T-helper 17 cell (primary cell): ENCODE results near the gene COX7A1. TPM values are rescaled to one million over a fixed set of nuclear protein-coding genes. Genes with fewer than 3 reads are reported as not detected.
A peak's percentile ranks its signal among the peaks of the same experiment; 100 is the strongest.

ENCODE experiments used
- ATAC-seq: fragments of 150-1000 bp; cut with Tn5 transposase; 2 replicates; pipeline ENCODE4 v1.10.0; 2021; ENCODE audit warnings: mild to moderate bottlenecking, moderate library complexity
- DNase-seq, 3 donors: peaks; one replicate each; pipeline versions ENCODE4 v3.0.0 to v3.0.0-alpha.2; 2020 to 2021
- H3K9me3 ChIP-seq: one replicate; pipeline ENCODE4 v1.7.0; 2013; ENCODE audit warnings: low read length, mild to moderate bottlenecking; ENCODE audit not compliant: control insufficient read depth, poor library complexity, severe bottlenecking
- H3K27ac Mint-ChIP-seq: one replicate; pipeline ENCODE4 v1.8.0; 2022; ENCODE audit warnings: mild to moderate bottlenecking, moderate library complexity, mixed read lengths
- H3K27me3 Mint-ChIP-seq: one replicate; pipeline ENCODE4 v1.8.0; 2022; ENCODE audit warnings: mixed read lengths
- H3K36me3 Mint-ChIP-seq: one replicate; pipeline ENCODE4 v1.8.0; 2022; ENCODE audit warnings: low read depth, mixed read lengths
- H3K4me1 Mint-ChIP-seq: one replicate; pipeline ENCODE4 v1.8.0; 2022; ENCODE audit warnings: mild to moderate bottlenecking, mixed read lengths
- H3K4me3 Mint-ChIP-seq: one replicate; pipeline ENCODE4 v1.8.0; 2022; ENCODE audit warnings: mild to moderate bottlenecking, moderate library complexity, mixed read lengths
- total RNA-seq, 4 donors: library from RNA in 2 of 4; stranded (reverse) in 2 of 4; gene quantifications; one replicate each; pipeline ENCODE4 v1.2.3 and lab custom pipeline; 2022 to 2026

The COX7A1 gene
- total RNA-seq, 2 donors from 2014 or later = not detected

DNA sequence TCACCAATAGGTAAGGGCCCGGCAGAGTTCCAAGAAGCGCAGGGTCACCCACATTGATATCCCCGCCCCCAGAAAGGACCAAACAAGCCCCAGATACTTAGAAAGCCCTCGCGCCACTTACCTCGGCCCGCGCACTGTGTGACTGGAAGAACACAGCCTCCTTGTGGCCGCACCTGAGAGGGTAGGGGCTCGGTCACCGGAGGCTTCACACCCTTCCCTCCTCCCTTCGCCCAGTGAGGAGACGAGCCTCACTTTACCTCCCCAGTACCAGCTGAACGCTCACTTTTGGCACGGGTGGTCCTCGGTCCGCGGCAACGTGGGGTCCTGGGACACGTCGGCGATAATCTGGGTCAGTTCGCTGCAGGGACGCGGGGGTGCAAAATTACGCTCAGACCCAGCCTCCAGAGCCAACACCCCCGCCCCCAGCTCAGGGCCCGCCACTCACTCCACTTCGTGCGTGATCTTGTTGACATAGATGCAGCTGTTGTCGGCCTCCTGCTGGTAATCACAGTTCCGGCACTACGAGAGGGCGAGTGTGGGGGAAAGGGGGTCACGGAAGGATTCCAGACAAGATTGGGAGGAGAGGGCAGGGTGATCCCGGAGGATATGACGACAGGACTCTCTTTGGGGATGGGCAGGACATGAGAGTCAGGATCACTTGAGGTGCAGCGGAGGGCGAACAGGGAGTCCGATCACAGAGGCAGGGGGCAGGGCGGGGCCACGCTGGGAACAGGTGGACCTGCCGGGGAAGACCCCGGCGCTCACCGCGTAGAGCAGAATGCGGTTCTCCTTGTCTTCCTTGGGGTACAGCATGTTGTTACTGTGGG, 38.1 kb downstream of the COX7A1 start:
- peak overlapping the region; percentile 95 for H3K4me3 Mint-ChIP-seq
- H3K36me3 Mint-ChIP-seq = peaks cover 6% of the 10 kb centered on the region
- ATAC-seq (no peak), DNase-seq (peak in 1 of 3 donors; percentile 26)
- no peaks in the 10 kb centered on the region for H3K9me3 ChIP-seq
- H3K27ac Mint-ChIP-seq = peak overlapping the region; percentile 95
- H3K27me3 Mint-ChIP-seq = no peaks in the 10 kb centered on the region
- peaks cover 34% of the 10 kb centered on the region for H3K4me1 Mint-ChIP-seq

DNA sequence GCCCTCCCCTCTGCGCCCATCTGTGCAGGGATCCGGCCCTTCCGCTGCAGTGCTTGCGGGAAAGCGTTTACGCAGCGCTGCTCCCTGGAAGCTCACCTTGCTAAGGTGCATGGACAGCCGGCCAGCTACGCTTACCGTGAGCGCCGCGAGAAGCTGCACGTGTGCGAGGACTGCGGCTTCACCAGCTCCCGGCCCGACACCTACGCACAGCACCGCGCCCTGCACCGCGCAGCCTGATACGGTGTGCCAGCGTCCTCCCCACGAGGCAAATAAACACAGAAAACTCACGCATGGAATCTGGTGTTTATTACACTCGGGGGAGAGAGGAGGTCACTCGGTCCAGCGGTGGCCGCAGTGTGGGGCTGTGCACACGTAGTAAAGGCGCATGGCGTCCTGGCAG, 38.8 kb downstream of the COX7A1 start:
- Mint-ChIP-seq H3K4me1 (peaks cover 31% of the 10 kb centered on the region), H3K27me3 (no peaks in the 10 kb centered on the region), H3K27ac (peak overlapping the region; percentile 95), H3K4me3 (peak overlapping the region; percentile 95), H3K36me3 (peaks cover 6% of the 10 kb centered on the region)
- ATAC-seq (no peak), DNase-seq (no peak)
- no peaks in the 10 kb centered on the region for H3K9me3 ChIP-seq

DNA sequence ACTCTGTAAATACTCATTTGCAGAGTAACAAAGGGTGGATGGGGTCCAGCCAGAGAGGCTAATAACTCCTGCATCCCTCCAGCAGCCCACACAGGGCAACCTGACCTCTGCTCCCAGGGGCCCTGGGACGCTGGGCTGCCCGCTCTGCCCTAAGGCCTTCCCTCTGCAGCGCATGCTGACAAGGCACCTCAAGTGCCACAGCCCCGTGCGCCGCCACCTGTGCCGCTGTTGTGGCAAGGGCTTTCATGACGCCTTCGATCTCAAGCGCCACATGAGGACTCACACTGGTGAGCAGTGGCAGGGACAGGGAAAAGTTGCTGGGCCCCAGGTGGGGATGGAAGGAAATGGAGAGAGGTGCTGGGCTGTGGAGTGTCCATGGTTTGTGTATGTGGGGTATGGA, 39.6 kb downstream of the COX7A1 start:
- Mint-ChIP-seq H3K4me3 (peak overlapping the region; percentile 95), H3K27me3 (no peaks in the 10 kb centered on the region), H3K4me1 (peaks cover 28% of the 10 kb centered on the region), H3K27ac (no peak overlapping the region), H3K36me3 (peaks cover 4% of the 10 kb centered on the region)
- no peaks in the 10 kb centered on the region for H3K9me3 ChIP-seq
- ATAC-seq = no peak
- DNase-seq = no peak

DNA sequence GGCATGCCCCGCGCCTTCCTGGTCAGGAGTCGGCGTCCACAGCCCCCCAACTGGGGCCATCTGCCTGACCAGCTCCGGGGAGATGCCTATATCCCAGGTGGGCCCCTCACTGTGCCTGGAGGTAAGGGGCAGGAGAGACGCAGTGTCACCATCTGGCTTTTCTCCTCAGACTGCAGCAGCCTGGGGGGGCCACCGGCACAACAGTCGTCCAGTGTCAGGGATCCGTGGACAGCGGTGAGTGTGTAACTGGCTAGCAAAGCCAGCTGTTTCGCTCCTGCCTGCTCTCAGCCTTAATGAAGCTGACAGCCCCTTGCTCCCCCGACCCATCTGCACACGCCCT, 41.1 kb downstream of the COX7A1 start:
- ATAC-seq (no peak), DNase-seq (no peak)
- H3K9me3 ChIP-seq = no peaks in the 10 kb centered on the region
- Mint-ChIP-seq H3K27ac (no peak overlapping the region), H3K4me3 (no peak overlapping the region), H3K4me1 (peaks cover 24% of the 10 kb centered on the region), H3K36me3 (peaks cover 6% of the 10 kb centered on the region), H3K27me3 (no peaks in the 10 kb centered on the region)

DNA sequence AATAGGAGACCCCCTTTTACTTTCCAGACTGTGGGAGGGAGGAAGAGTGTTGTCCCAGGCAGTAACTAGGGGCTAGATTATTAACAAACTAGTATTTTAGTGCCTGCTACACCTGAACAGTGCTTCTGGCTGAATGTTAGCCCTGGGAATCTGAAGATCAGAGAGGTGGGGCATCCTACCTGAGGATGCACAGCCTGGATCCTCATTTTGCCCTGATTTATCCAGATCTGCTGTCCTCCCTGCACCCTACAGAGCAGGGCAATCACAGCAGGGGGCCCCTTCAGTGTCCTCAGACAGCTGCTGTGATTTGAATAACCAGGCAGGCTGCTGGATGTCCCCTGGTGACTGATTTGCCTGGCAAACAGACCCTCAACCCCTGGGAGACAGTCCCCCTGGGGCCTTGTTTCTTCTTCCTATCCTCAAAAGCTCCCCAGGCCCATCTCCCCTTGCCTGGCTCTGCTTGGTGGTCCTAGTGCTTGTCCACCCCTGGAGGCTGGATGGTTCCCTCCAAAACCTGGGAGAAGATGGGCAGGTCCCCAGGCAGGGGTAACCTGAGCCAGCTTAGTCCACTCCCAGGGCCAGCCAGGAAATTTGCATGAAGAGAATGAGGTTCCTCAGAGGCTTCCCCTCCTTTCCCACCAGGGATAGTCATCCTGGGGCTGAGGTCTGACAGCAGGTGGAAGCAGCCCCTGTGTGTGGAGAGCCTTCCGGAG, 41.6 kb downstream of the COX7A1 start, which contains the start of gene OVOL3:
OVOL3 (plus strand) TSS at position 657 of the 713 bp plus-strand sequence. CDS start 60 bp downstream, outside the sequence.
- ATAC-seq (no peak), DNase-seq (no peak)
- H3K4me1 Mint-ChIP-seq = peaks cover 21% of the 10 kb centered on the region
- H3K27ac Mint-ChIP-seq = no peak within 1 kb of the TSS
- H3K4me3 Mint-ChIP-seq = no peak within 1 kb of the TSS
- H3K36me3 Mint-ChIP-seq = peaks cover 6% of the 10 kb centered on the region
- H3K9me3 ChIP-seq = no peaks in the 10 kb centered on the region
- no peaks in the 10 kb centered on the region for H3K27me3 Mint-ChIP-seq

DNA sequence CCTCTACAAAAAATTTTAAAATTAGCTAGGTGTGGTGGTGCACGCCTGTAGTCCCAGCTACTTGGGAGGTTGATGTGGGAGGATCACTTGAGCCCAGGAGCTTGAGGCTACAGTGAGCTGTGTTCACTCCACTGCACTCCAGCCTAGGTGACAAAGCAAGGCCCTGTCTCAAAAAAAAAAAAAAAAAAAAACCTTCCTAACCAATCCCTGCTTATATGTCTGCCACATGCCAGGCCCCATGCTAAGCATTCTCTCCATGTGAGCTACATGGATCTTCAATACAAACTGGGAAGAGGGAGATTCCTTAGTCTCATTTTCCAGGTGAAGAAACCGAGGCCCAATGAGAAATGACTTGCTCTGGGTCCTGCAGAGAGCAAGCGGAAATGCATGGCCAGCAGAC, 43.6 kb downstream of the COX7A1 start:
- H3K9me3 ChIP-seq = no peaks in the 10 kb centered on the region
- peaks cover 6% of the 10 kb centered on the region for H3K36me3 Mint-ChIP-seq
- H3K27ac Mint-ChIP-seq = no peak overlapping the region
- no peaks in the 10 kb centered on the region for H3K27me3 Mint-ChIP-seq
- no peak for ATAC-seq
- peaks cover 7% of the 10 kb centered on the region for H3K4me1 Mint-ChIP-seq
- no peak overlapping the region for H3K4me3 Mint-ChIP-seq
- no peak for DNase-seq

DNA sequence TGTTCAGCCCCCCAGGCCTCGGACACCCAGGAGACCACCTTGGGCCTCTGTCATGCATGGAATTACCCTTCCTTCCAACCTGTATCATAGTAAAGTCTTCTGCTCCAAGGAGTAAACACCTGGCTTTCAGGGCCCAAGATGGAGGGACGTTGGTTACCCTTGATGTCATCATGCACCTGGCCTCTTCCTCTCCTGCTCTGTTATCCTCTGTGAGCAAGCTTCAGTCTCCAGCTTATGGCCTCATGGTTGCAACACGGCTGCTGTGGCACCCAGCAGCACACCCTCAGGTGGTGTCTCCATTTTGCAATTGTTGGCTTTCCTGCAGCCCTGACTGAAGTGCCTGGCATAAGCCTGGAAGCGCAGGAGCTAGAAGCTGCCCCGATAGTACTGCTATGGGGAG, 45.3 kb downstream of the COX7A1 start:
- DNase-seq (no peak), ATAC-seq (no peak)
- no peaks in the 10 kb centered on the region for H3K9me3 ChIP-seq
- Mint-ChIP-seq H3K36me3 (peaks cover 2% of the 10 kb centered on the region), H3K4me1 (peaks cover 2% of the 10 kb centered on the region), H3K27ac (no peak overlapping the region), H3K27me3 (no peaks in the 10 kb centered on the region), H3K4me3 (no peak overlapping the region)

DNA sequence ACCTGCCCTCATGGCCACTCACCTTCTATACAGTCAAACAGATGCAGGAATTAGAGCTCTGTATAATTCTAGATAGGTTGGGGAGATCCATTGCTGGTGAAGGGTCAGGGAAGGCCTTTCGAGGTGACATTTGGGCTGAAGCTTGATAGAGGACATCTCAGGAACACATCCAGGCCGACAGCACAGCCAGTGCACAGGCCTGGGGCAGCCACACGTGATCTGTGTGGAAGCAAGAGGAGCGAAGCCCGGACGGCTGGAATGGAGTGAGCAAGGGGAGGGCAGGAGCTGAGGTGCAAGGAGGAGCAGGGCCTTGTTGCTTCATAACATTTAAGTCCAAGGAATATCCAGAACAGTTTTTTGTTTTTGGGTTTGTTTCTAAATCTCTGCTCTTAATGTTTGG, 45.8 kb downstream of the COX7A1 start:
- Mint-ChIP-seq H3K27me3 (no peaks in the 10 kb centered on the region), H3K27ac (no peak overlapping the region), H3K4me1 (peaks cover 2% of the 10 kb centered on the region), H3K36me3 (peaks cover 2% of the 10 kb centered on the region), H3K4me3 (no peak overlapping the region)
- ATAC-seq = no peak
- H3K9me3 ChIP-seq = no peaks in the 10 kb centered on the region
- DNase-seq = no peak

DNA sequence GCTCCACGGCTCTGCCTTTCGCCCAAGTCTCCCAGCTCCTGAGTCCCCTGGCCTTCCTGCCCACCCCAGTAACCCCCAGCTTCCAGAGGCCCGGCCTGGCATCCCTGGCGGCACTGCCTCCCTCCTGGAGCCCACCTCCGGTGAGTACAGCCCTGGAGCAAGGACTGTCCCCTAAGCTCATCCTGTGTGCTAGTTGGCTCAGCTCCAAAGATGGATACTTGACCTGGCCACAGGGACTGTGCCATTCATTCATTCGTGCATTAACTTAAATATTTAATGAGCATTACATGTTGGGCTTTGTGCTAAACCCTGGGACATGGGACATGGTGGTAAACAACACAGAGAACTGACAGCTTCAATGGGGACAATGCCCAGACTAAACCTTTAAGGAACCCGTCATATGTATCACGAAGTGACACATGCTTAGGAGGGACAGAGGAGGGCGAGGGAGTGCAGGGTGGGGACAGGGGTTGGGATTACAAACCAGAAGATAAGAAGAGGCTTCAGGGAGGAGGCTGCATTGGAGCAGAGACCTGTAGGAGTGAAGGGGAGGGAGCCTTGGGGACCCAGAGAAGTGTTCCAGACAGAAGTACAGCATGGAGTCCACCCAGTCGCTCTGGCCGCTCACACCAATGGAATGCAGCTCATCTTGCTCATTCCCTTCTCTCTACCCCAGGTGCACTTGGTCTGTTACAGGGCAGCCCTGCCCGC, 48.2 kb downstream of the COX7A1 start:
- peak overlapping the region; percentile 62 for H3K27ac Mint-ChIP-seq
- H3K27me3 Mint-ChIP-seq = no peaks in the 10 kb centered on the region
- ATAC-seq (no peak), DNase-seq (no peak)
- no peak overlapping the region for H3K4me3 Mint-ChIP-seq
- peaks cover 2% of the 10 kb centered on the region for H3K4me1 Mint-ChIP-seq
- H3K9me3 ChIP-seq = no peaks in the 10 kb centered on the region
- H3K36me3 Mint-ChIP-seq = peaks cover 2% of the 10 kb centered on the region

DNA sequence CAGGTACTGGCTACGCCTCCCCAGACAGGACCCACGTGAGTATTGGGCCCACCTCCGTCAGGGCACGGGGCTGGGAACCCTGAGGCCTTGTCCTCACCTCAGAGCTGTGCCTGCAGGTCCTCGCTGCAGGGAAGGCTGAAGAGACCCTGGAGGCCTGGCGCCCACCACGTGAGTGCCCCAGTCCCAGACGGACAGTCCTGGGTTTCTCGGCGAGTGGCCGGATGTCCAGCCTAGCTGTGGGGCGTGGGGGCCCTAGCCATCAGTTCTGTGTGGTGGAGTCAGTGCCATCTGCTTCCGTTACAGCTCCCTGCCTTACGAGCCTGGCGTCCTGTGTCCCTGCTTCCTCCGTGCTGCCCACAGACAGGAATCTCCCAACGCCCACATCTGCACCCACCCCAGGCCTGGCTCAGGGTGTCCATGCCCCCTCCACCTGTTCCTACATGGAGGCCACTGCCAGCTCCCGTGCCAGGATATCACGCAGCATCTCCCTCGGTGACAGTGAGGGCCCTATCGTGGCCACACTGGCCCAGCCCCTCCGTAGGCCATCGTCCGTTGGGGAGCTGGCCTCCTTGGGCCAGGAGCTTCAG, 49.1 kb downstream of the COX7A1 start:
- Mint-ChIP-seq H3K4me3 (no peak overlapping the region), H3K27ac (peak overlapping the region; percentile 62), H3K27me3 (no peaks in the 10 kb centered on the region), H3K36me3 (peaks cover 2% of the 10 kb centered on the region), H3K4me1 (peaks cover 4% of the 10 kb centered on the region)
- no peaks in the 10 kb centered on the region for H3K9me3 ChIP-seq
- no peak for DNase-seq
- no peak for ATAC-seq

DNA sequence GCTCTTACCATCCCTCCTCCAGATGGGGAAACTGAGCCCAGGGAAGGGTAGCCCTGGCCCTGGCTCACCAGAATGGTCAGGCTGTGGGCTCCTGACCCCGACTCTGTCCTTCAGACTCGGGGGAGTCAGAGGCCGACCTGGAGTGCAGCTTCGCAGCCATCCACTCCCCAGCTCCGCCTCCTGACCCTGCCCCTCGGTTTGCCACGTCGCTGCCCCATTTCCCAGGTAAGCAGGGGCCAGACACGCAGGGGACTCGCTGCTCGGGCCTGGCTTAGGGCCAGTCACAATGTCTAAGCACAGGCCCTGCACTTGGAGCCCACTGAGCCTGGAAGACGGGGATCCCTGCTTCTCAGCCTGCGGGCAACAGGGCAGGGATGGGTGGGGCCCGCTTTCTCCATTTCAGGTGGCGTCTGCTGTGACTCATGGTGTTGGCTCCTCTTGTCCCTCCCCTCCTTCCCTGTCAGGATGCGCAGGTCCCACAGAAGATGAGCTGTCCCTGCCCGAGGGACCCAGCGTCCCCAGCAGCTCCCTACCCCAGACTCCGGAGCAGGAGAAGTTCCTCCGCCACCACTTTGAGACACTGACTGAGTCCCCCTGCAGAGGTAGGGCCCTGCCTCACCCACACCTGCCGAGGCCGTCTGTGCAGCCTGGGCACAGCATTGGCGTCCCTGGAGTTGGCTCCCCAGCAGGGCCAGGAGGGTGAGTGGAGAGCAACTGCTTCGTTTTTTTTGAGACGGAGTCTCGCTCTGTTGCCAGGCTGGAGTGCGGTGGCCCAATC, 50.5 kb downstream of the COX7A1 start:
- Mint-ChIP-seq H3K4me3 (no peak overlapping the region), H3K27ac (no peak overlapping the region), H3K4me1 (peaks cover 4% of the 10 kb centered on the region), H3K27me3 (no peaks in the 10 kb centered on the region), H3K36me3 (peaks cover 2% of the 10 kb centered on the region)
- no peaks in the 10 kb centered on the region for H3K9me3 ChIP-seq
- ATAC-seq (no peak), DNase-seq (no peak)
